HG03460 (cell line): ENCODE data around the gene RABGAP1.

Source experiments
- ATAC-seq: cut with Tn5 transposase; IDR thresholded peaks from one replicate; pipeline ENCODE4 v1.9.1; 2021; ENCODE audit not compliant: unreplicated experiment

The RABGAP1 gene

DNA sequence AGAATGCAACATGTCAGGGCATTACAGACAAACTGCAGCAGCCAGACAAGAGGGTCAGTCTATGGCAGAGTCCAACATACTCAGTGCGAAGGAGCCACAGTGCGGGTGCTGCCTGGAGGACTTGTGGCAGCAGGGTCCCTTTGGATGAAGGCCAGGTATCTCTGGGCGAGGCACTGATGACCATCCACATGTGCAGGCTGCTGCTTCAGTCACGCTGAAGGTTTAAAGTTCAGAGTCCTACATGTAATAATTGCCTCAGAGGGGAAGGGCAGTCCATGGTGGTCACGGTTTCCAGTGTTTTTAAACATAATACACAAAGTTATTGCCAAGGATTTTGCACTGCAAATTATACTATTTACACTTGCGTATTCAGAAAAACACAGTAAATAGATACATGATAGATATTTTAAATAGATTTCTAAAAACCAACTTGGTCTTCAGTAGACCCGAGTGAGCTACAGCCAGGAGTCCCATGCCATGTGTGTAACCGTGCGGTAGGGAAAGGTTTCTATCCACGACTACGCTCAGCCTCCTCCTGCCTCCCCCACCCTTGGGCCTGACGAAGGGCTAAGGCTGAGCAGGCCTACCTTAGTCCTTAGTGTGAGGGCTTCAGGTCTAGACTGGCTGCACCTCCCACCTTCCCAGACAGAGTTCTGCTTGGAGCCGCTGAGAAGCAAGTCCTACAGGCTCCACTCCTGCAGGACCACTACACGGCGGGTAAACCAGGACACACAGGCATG is 168.9 kb downstream of the RABGAP1 start:
- ATAC-seq, result no peak

DNA sequence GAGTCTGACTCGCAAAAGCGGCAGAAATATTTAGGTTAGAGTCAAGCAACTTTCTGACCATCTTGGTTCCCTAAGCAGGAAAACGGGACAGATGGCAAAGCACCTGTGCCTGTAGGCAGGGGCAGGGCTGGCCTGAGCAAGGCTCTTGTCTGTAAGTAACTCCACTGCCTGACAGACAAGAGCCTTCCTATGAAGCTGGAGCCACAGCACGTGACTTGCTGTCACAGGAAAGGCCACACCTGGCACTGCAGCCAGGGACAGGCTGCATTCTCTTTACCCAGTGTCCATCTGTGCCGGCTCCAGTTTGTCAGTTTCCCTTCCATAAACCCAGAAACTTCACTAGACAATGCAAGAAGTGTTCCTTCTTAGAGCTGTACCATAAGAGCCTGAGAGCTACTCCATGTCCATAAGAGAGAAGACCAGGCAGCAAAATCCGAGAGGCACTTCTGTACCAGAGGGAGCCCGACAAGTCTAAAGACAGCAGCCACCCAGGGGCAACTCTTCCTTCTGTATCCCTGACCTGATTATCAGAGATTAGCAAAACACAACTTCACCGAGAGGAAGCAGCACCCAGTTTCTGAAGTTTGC is 170.7 kb downstream of the RABGAP1 start:
- ATAC-seq, result no peak

DNA sequence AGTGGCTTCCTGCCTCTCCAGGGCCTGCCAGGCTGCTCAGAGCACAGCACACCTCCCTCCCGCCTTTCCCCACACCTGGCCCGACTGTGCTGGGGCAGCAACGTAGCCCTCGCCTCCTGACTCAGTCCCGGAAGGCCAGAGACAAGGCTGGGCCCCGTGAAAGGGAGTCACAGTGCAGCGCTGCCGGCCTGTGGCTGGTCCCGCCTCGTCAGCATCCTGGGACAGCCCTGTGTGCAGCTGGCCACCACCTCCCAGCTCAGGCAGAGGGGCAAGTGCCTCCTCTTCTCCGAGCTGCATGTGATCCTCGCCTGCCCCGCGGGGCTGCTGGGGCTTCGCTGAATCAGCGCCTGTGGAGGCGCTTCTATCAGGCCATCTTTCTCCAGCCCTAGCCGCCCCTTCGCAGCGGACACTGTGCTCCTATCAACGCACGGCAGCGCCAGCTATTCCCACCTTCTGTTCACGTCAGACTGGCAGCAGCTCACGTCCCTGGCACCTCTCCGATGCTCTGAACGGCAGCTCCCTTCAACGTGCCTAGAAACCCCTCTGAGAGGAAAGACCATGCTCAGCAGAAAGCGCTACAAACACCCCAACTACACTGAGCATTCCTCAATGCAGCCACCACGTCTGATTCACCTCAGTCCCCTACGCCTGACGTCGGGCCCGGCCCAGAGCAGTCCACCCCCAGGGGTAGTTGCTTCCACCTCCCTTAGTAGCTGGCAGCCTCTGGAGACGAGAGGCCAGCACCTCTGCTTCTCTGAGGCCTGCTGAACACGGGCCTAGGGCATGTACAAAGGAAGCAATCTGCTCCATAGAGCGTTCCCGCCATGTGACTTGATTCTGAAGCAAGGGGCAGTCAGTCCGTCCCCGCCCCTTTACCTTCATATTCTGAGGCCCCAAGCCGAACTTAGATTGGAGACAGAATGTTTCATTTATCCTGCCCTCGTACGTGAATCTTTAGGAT is 171.5 kb downstream of the RABGAP1 start:
- ATAC-seq, result no peak

DNA sequence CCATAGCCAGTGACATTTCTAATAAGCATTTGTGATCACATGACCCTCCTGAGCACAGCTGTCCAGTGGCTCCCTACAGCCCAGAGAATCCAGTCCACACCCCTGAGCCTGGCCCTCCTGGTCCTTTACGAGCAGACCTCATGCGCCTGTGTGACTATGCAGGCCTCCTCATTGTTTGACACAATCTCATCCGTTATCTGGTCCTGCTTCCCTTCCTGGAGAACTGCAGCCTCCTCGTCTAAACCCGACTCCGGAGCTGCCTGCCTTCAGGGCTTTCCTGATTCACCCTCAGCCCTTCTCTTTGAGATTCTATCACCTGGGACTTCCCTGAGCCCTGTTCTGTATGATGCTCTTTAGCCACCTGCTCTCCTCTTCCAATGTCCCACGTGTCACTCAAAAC is 172.4 kb downstream of the RABGAP1 start:
- no peak for ATAC-seq

DNA sequence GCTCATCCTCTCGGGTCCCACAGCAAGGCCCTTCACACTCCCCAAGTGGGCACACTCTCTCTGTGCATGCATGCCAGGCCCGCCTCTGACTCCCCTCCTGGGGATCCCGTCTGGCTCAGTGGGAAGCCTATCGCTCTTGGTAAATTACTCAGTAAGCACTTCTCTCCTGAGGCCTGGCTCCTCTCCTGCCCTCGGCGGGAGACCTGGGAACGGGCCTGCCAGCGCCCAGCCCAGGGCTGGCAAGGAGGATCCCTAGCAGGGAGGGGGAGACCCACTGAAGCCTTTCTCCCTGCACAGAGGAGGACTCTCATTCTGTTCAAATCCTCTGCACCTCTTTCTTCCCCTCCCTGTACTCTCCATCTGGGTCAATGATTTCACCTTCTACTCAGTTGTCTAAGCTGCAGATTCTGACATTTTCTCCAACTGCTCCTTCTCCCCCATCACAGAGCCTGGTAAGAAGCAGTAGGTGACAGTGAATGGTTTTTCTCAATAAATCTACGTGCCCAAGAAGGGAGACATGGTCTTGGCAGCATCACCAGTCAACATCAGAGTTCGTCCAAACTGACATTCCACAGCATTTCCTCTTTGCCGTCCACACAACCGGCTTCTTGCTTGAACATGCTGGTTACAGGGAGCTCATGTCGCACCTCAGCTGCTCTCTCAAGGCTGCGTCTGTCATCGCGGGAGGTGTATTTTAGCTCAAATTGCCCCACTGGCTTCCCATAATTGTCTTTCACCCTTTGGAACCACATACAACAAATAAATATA is 174.5 kb downstream of the RABGAP1 start:
- ATAC-seq, result no peak

DNA sequence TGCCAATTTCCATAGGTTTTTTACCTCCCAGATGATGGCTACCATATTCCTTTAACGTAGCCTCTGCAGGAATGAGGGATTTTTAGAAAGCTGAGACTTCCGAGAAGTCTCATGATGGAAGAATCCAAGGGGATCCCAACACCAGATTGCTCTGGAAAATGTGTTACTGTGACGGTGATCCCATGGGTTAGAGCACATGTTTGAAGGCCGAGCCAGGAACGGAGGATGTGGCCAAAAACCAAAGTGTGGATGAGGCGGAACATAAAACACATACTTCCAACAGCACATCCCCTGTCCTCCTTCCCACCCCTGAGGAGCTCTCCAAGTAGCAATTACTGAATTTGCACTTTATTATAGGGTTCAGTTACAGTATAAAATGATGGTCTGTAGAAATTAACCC is 175.2 kb downstream of the RABGAP1 start:
- ATAC-seq, result no peak

DNA sequence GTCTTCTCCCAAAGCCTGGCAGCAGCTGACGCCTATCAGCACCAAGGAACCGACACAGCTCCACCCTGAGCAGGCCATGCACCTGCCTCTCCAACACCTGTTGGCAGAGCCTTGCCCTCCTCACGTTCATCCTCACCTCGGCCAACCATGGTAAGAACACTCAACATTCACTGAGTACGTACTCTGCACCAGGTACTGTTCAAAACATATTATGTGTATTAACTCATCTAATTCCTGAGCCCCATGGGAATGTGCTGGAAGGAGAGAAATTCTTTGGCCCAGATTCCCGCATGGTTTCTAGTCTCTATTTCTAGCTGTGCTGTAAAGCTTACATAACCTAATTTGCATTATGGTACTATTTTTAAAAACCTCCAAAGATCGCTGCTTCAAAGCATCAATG is 178.7 kb downstream of the RABGAP1 start:
- no peak for ATAC-seq

DNA sequence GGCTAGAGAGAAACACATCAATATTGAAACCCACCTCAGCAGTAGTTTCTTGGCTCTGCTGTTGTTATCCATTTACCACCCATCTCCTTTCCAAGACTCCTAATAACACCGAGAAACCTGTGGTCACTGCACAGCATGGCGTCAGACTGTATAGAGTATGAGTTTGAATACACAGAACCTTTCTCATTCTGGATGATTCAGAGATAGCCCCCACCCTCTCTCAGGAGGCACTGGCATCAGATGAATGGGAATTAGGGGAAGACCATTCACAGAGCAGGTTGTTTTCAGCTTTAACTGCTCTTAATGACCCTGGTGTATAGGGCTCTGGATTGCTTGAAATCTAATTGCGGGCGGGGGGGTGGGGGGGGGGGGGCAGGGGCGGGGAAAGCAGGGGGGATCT is 179.3 kb downstream of the RABGAP1 start:
- no peak for ATAC-seq

DNA sequence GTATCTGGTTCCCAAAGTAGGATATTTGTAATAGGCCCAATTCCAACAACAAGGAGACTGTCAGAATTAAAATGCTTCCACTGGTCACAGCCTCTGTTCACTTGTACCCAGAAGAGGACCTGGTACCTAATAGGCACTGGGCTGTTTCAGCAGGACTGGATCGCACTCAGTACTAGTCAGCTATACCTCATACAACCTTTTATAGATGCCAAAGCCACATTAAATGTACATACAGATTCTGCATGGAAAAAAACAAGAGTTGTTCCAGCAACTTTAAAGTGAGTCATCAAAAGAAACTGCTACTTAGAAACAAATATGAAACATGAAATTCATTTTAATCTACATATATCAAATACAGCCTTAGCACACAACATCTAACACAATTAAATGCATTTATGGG is 180.1 kb downstream of the RABGAP1 start:
- no peak for ATAC-seq

DNA sequence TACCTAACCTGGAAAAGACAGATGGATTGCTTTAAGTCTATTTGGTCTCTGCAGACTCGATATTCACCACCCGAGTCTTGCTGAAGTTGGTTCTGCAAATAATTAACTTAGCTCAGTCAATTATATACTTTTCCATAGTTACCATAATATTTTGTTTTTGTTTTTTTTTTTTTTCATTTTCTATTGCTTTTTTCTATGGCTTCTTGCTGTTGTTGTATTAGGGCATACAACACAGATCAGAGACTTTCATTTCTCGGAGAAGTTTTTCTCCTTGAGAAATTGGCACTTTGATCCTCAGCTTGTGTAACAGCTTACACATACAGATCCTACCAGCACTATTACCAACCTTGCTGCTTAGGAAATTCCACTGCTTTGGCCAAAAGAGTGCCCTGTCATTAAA is 180.6 kb downstream of the RABGAP1 start:
- no peak for ATAC-seq

DNA sequence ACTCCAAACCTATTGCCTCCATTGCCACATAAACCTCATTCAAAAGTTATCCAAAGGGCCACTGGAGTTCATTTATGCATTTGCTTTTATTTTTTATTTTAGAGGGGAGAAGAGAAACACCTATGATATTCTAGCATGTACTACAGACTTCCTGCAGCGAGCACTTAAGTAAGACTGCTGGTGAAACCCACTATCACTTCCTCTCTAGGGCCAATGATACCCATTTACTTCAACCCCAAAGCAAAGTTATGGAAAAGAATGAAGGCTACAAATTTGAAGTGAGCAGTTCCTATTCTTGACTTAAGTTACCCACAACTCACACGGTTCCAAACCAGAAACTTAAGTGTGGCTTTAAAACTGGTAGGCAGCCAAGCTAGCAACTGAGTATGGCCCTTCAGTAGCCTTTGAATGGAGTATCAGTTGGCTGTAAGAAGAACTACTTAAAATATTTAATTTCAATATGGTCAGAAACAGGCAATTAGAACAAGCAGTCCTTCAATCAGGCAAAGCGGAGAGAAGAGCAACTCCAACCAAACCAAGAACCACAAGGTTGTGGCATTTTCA is 186.8 kb downstream of the RABGAP1 start:
- no peak for ATAC-seq

DNA sequence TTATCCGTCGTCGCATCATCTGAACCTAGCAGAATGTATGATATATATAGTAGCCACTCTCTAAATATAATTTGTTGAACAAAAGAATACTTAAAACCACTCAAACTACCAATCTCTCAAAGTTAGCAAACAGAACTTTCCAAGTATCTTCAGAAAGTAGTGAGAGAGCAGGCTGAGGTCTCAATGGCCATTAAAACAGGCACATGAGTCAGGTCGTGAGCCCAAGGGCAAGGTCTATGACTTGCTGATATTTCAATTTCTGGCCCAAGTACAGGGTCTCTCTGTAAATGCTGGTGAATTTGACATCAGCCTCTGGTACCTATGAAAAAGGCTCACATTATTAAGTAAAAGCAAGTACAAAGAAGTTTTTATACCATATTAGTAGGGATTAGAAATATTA is 187.8 kb downstream of the RABGAP1 start:
- no peak for ATAC-seq

DNA sequence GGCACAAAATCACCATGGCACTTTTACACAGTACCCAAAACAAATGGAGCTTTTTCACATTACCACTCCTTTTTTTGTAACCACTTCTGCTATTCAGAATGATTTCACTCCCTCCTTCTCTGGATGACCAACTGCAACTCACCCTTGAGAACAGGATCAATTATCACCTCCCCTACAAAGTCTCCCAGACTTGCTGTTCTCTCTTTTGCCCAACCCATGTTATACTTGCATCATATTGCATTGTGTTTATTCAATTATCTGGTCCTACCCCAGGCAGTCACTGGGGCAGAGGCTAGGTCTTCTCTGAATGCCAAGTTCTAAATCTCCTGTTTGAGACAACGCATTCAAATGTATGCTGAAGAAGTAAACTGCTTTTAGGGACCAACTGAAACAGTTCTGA is 188.6 kb downstream of the RABGAP1 start:
- ATAC-seq, result no peak

DNA sequence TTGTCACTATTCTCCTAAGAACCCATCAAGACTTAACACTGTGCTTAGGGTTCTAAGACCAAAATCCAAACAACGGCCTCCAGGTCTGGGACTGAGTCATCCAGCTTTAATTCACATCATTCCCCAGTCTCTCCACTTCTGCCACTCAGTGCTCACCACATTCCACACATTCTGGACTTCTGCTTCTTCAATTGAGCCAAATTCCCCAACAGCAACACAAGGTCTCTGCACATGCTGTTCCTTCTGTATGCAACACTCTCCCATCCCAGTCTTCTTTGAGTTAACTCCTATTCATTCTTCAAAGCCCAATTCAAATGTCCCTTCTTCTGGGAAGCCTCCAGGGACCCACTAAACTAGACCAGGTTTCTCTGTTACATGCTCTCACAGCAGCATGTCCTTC is 190.4 kb downstream of the RABGAP1 start:
- ATAC-seq, result no peak

DNA sequence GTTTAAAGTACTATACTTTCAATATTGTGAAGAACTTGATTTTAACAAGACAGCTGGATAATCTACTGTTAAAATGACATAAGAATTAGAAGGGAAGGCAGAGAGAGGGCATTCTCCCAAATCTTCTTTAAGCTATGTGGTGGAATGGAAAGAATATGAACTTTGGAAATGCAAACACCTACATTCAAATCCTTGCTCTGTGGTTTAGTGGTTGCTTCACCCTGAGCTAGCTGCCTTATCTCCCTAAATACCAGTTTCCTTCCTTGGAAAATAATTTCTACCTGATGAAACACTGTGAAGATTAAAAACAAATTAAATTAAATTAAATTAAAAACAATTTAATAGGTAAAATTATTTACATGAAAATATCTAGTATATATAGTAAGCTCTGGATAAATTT is 191.2 kb downstream of the RABGAP1 start:
- ATAC-seq, result no peak

DNA sequence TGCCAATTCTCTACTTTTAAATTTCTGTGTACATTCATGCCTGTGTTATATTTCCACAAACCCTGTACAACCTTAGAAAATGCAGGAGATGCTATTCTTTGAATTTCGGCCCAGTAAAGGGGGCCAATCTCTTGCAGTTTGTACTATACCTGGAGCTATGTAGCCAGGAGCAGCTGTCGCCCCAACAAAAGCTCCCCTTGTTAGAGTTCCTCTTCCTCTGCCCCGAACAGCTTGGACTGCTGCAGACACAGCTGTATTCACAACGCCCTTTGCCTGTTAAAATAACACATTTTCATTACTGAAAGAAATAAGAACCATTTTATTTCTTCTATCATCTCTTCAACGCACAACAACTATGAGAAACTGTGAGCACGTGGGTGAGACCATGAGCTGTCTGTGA is 191.9 kb downstream of the RABGAP1 start:
- no peak for ATAC-seq

DNA sequence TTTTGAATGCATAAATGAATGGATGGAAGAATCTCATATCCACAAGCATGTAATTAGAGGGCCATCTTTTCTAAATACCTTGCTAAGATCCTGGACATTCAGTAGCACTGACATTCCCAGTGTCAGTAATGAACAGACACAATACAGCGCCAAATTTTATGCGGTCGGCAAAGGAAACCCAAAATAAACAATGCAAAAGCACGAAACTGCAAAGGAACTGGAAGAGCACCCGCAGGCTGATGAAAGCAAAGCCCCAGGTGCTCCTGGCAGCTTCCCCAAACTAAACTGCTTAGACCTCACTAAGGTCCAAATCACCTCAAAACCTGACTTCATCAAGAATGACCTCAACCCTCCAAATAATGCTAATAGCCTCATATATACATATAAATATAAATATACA is 194.6 kb downstream of the RABGAP1 start:
- no peak for ATAC-seq

DNA sequence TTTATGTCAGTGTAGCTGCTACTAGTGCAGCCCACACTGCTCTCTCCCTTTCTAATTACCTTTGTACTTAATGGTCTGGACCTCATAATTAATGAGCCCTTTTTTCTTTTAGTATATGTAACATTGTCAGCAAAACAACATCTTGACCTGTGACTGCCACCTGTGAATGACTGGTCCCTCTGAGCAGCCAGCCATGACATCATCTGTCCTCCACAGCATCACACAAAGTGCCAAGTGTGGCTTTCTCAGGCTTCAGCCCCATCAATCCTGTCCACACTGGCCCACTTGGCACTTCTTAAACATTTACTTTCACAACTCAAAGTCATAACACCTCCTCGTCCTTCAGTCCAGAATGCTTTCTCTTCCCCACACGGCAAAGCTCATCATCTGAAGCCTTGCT is 197.3 kb downstream of the RABGAP1 start:
- ATAC-seq, result no peak

DNA sequence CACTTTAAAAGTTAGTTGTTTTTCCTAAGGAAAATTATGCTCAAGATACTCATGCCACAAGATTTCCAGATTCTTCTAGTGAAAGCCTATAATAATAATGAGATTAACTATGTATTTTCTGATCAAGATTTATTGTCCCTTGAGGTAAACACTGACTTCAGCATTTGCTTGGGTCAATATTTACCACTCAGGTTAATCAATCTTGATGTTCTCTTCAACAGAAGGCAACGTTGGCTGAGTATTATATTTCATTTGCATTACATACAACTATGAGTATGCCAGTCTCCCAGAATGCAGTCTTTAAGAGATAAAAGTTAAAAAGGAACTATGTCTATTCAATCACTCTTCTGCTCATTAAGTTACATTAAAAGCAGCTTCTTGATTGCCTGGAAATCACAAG is 208.2 kb downstream of the RABGAP1 start:
- no peak for ATAC-seq

DNA sequence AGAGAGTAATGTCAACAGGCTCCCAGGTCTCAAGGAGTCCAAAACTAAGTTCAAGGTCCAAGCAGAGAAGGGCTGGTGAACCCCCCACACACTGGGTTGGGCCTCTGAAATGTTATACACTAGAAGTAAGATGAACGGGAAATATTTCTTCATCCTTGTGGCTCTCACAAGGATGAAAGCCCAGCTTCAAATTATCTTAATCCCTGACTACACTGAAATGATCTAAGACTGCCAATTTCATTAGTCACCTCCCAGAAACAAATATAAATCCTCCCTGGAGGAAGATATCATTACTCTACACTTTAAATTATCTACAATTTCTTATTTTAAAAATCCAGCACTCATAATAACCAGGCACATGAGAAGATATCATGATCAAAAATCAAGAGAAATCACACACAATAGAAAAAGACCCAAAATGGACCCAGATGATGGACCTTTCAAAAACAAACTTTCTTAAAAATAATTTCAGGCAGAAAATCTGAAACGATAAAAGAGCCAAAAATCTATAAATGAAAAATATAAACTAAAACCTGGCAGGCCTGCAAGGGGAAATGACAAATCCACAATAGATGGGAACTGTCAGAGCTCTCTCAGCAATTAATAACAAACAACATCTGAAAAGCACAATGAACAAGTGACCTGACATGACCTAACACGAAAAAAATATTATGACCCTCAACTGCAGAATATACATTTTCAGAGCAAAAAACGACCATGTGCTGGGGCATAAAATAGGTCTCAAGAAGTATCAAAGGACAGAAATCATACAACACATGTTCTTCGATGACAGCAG is 210.1 kb downstream of the RABGAP1 start:
- no peak for ATAC-seq
